Neuronal stem cell (in vitro differentiated cells): ENCODE measurements around the gene LGALS1.
"Not testable (repeated sequence)": the region's sequence is repeated elsewhere in the genome, so short reads cannot be mapped to it uniquely, and the experiment has no call there.

ENCODE experiments used
- DNase-seq: peaks from one replicate; pipeline ENCODE4 v3.0.0-alpha.2; 2013; ENCODE audit warnings: low spot score
- H2AFZ ChIP-seq: one replicate; pipeline ENCODE4 v1.6.1; 2013; ENCODE audit warnings: mild to moderate bottlenecking, low read length, inconsistent platforms
- H2AK5ac ChIP-seq: 2 replicates; pipeline ENCODE4 v1.6.1; 2013; ENCODE audit warnings: low read depth, mild to moderate bottlenecking, inconsistent platforms, low read length, moderate library complexity, mixed read lengths
- H2BK120ac ChIP-seq: 2 replicates; pipeline ENCODE4 v1.6.1; 2013; ENCODE audit warnings: low read depth, mild to moderate bottlenecking, inconsistent platforms, low read length, moderate library complexity, mixed read lengths
- H2BK12ac ChIP-seq: one replicate; pipeline ENCODE4 v1.6.1; 2013; ENCODE audit warnings: low read length, inconsistent platforms
- H2BK15ac ChIP-seq: 2 replicates; pipeline ENCODE4 v1.6.1; 2013; ENCODE audit warnings: mild to moderate bottlenecking, low read length, inconsistent platforms, mixed read lengths
- H2BK5ac ChIP-seq: one replicate; pipeline ENCODE4 v1.6.1; 2013; ENCODE audit warnings: inconsistent platforms, mild to moderate bottlenecking, low read length, moderate library complexity
- H3K14ac ChIP-seq: one replicate; pipeline ENCODE4 v1.6.1; 2013; ENCODE audit warnings: low read length, inconsistent platforms
- H3K18ac ChIP-seq: 2 replicates; pipeline ENCODE4 v1.6.1; 2013; ENCODE audit warnings: low read length, inconsistent platforms
- H3K23ac ChIP-seq: 2 replicates; pipeline ENCODE4 v1.6.1; 2013; ENCODE audit warnings: low read depth, mild to moderate bottlenecking, mixed read lengths, low read length, inconsistent platforms; ENCODE audit not compliant: poor library complexity
- H3K27ac ChIP-seq: replicated peaks from 3 replicates; pipeline ENCODE4 v1.5.1; 2013; ENCODE audit warnings: low read length, inconsistent platforms
- H3K27me3 ChIP-seq, 3 experiments: 2 replicates each; pipeline ENCODE4 v1.6.1; 2013; ENCODE audit warnings: low read length in 3 of 3, mild to moderate bottlenecking in 2 of 3, inconsistent platforms in 1 of 3, low read depth in 1 of 3, mixed read lengths in 1 of 3, moderate library complexity in 1 of 3; ENCODE audit not compliant: control insufficient read depth in 3 of 3, insufficient read depth in 3 of 3
- H3K36me3 ChIP-seq, 2 donors: replicated peaks in 1 of 2; 2 replicates each; pipeline ENCODE4 v1.6.1; 2013; ENCODE audit warnings: low read length in 2 of 2; ENCODE audit not compliant: control insufficient read depth in 2 of 2, insufficient read depth in 2 of 2
- H3K4ac ChIP-seq: 2 replicates; pipeline ENCODE4 v1.6.1; 2013; ENCODE audit warnings: inconsistent platforms, mild to moderate bottlenecking, low read length, moderate library complexity
- H3K4me1 ChIP-seq, 2 donors: 1 replicate in 1 of 2; 2 replicates in 1 of 2; pipeline ENCODE4 v1.6.1; 2013; ENCODE audit warnings: low read length in 2 of 2, low read depth in 1 of 2; ENCODE audit not compliant: control insufficient read depth in 2 of 2, insufficient read depth in 1 of 2
- H3K4me2 ChIP-seq: one replicate; pipeline ENCODE4 v1.6.1; 2013; ENCODE audit warnings: mild to moderate bottlenecking, low read length, inconsistent platforms; ENCODE audit not compliant: insufficient read depth, poor library complexity, severe bottlenecking
- H3K4me3 ChIP-seq, 2 donors: 2 replicates each; pipeline ENCODE4 v1.5.1; 2013; ENCODE audit warnings: low read length in 2 of 2, mild to moderate bottlenecking in 2 of 2, inconsistent platforms in 1 of 2, moderate library complexity in 1 of 2
- H3K79me1 ChIP-seq: one replicate; pipeline ENCODE4 v1.6.1; 2013; ENCODE audit warnings: low read depth, mild to moderate bottlenecking, inconsistent platforms, low read length, moderate library complexity
- H3K9ac ChIP-seq: one replicate; pipeline ENCODE4 v1.6.1; 2013; ENCODE audit warnings: mild to moderate bottlenecking, low read depth, low read length, inconsistent platforms; ENCODE audit not compliant: poor library complexity
- H3K9me3 ChIP-seq, 2 donors: replicated peaks in 1 of 2; 2 replicates each; pipeline versions ENCODE3 to v1.6.1; 2013; ENCODE audit warnings: low read length in 2 of 2, mild to moderate bottlenecking in 2 of 2, inconsistent platforms in 1 of 2, low read depth in 1 of 2, mixed read lengths in 1 of 2, moderate library complexity in 1 of 2; ENCODE audit not compliant: control insufficient read depth in 2 of 2, insufficient read depth in 1 of 2
- H4K8ac ChIP-seq: one replicate; pipeline ENCODE4 v1.6.1; 2013; ENCODE audit warnings: low read depth, mild to moderate bottlenecking, inconsistent platforms, low read length, moderate library complexity
- H4K91ac ChIP-seq: one replicate; pipeline ENCODE4 v1.6.1; 2013; ENCODE audit warnings: low read length, low read depth, mild to moderate bottlenecking, inconsistent platforms; ENCODE audit not compliant: poor library complexity
- WGBS, 2 donors: extraction: QIAGEN DNeasy Blood & Tissue Kit; methylation state at CpG; one replicate each; pipeline ENCODE4 v1.1.7; 2013; ENCODE audit warnings: missing lambda C conversion rate in 2 of 2, mixed read lengths in 1 of 2; ENCODE audit not compliant: insufficient read length in 2 of 2, insufficient replicate concordance in 1 of 2; ENCODE audit errors: extremely low coverage in 2 of 2; 5-methylcytosine and 5-hydroxymethylcytosine counted together

LGALS1 gene

GRCh38 chr22:37716708-37717107 is 41.3 kb downstream of the LGALS1 start:
- Histone ChIP-seq H3K9me3 (no peaks in the 10 kb centered on the region), H3K36me3 (peaks cover 0 to 34% of the 10 kb centered on the region in 2 donors), H3K9ac (no peak overlapping the region), H2BK15ac (no peak overlapping the region), H2AFZ (no peak overlapping the region), H3K4me2 (no peak overlapping the region), H4K91ac (no peak overlapping the region), H2BK12ac (no peak overlapping the region), H3K14ac (no peak overlapping the region), H3K4me1 (no peaks in the 10 kb centered on the region), H3K4me3 (no peak overlapping the region), H3K23ac (no peak overlapping the region), H2BK5ac (no peak overlapping the region), H3K27ac (no peak overlapping the region), H3K27me3 (no peaks in the 10 kb centered on the region), H4K8ac (no peak overlapping the region), H3K79me1 (no peaks in the 10 kb centered on the region), H2BK120ac (no peak overlapping the region), H2AK5ac (no peak overlapping the region), H3K4ac (no peak overlapping the region), H3K18ac (no peak overlapping the region)
- no CpG with 5 or more reads among the region's 9 CpGs for WGBS, 2 donors
- DNase-seq = no peak

GRCh38 chr22:37717235-37717634 is 41.8 kb downstream of the LGALS1 start:
- H3K27me3 ChIP-seq, H2AK5ac ChIP-seq, H4K91ac ChIP-seq, H4K8ac ChIP-seq, H3K27ac ChIP-seq, H3K18ac ChIP-seq, H2BK12ac ChIP-seq, H3K23ac ChIP-seq, H2BK5ac ChIP-seq, H3K4me3 ChIP-seq, H2BK120ac ChIP-seq, H3K14ac ChIP-seq, H3K79me1 ChIP-seq, H3K4me2 ChIP-seq, H3K4ac ChIP-seq, H3K9me3 ChIP-seq, H2BK15ac ChIP-seq, H2AFZ ChIP-seq, H3K9ac ChIP-seq, DNase-seq, H3K4me1 ChIP-seq: not testable (repeated sequence)
- H3K36me3 ChIP-seq = peaks cover 0 to 32% of the 10 kb centered on the region in 2 donors
- no CpG with 5 or more reads among the region's 7 CpGs for WGBS, 2 donors

GRCh38 chr22:37717746-37718305 is 42.4 kb downstream of the LGALS1 start:
- H3K4me3 ChIP-seq, H3K9ac ChIP-seq, H3K27me3 ChIP-seq, H4K91ac ChIP-seq, H2BK5ac ChIP-seq, DNase-seq, H3K4ac ChIP-seq, H4K8ac ChIP-seq, H3K27ac ChIP-seq, H3K23ac ChIP-seq, H2AK5ac ChIP-seq, H2BK15ac ChIP-seq, H3K14ac ChIP-seq, H3K18ac ChIP-seq, H3K4me2 ChIP-seq, H2BK12ac ChIP-seq, H2AFZ ChIP-seq, H3K4me1 ChIP-seq, H2BK120ac ChIP-seq, H3K79me1 ChIP-seq, H3K9me3 ChIP-seq: not testable (repeated sequence)
- peaks cover 0 to 34% of the 10 kb centered on the region in 2 donors for H3K36me3 ChIP-seq
- WGBS, 2 donors = no CpG with 5 or more reads among the region's 38 CpGs

- Histone ChIP-seq H2AFZ (no peak overlapping the region), H2BK120ac (no peak overlapping the region), H3K27me3 (no peaks in the 10 kb centered on the region), H3K36me3 (peaks cover 0 to 31% of the 10 kb centered on the region in 2 donors), H3K18ac (no peak overlapping the region), H3K79me1 (no peaks in the 10 kb centered on the region), H2BK15ac (no peak overlapping the region), H3K23ac (peak overlapping the region; percentile 5), H4K8ac (no peak overlapping the region), H3K9me3 (no peaks in the 10 kb centered on the region), H3K27ac (no peak overlapping the region), H3K9ac (no peak overlapping the region), H3K4me2 (no peak overlapping the region), H3K4ac (no peak overlapping the region), H2AK5ac (peak overlapping the region; percentile 28), H3K4me3 (no peak overlapping the region), H2BK5ac (peak overlapping the region; percentile 75), H2BK12ac (no peak overlapping the region), H4K91ac (no peak overlapping the region), H3K14ac (peak overlapping the region; percentile 38), H3K4me1 (peaks cover 0 to 3% of the 10 kb centered on the region in 2 donors)
- no peak for DNase-seq
- WGBS, 2 donors = no CpG with 5 or more reads among the region's 25 CpGs
Measured at GRCh38 chr22:37725551-37726240, 50.3 kb downstream of the LGALS1 start.
